Measurements from ENCODE around the gene SNAPIN. TPM values are rescaled to one million over a fixed set of nuclear protein-coding genes. Genes with fewer than 3 reads are reported as not detected.

Gene SNAPIN
- total RNA-seq, 1 donor from 2014 or later, result 50.4 TPM

DNA sequence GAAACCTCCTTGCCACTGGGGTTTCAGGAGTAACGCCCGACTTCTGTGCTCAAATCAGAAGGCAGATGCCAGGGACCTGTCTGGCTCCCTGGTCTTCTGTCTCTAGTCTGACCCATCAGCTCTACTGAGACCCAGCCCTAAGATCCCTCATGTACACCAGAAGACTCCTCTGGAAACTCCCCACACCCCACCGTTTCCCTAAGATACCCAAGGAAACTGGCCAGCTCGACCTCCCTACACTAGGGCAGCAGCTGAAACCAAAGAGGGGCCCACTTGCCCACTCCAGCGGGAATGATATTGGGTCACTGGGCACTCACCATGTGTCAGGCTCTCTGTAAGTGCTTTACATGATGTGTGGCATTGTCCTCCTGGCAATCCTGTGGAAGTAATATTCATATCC, 45.1 kb upstream of the SNAPIN start:
- intact Hi-C loops (cut with micrococcal nuclease), result no loop called here
- Mint-ChIP-seq H3K27me3 (no peaks in the 10 kb centered on the region), H3K36me3 (ENCODE audit: low read depth) (no peaks in the 10 kb centered on the region), H3K9me3 (no peaks in the 10 kb centered on the region), H3K4me3 (no peak overlapping the region), H3K27ac (no peak overlapping the region), H3K4me1 (peaks cover 1% of the 10 kb centered on the region)
- ChIA-PET POLR2A (interaction anchor here (2.2 kb wide), 1 partner anchor 21 kb away, joined by 8 read pairs; the partner anchor contains the start of gene CHTOP), CTCF (no interaction called here)
- ATAC-seq (ENCODE audit: low read depth) (no peak), DNase-seq (no peak)
- no peak for TF ChIP-seq CTCF (IDR thresholded peaks at IDR 0.05)

- DNase-seq (no peak), ATAC-seq (ENCODE audit: low read depth) (no peak)
- Mint-ChIP-seq H3K4me1 (no peaks in the 10 kb centered on the region), H3K27ac (no peak overlapping the region), H3K27me3 (no peaks in the 10 kb centered on the region), H3K36me3 (ENCODE audit: low read depth) (no peaks in the 10 kb centered on the region), H3K9me3 (no peaks in the 10 kb centered on the region), H3K4me3 (no peak overlapping the region)
- ChIA-PET POLR2A (interaction anchor here (0.8 to 1.6 kb wide), 3 partner anchors 10 to 113 kb away, joined by 3 to 8 read pairs (median 3); partner anchors contain the start of genes CHTOP and INTS3), CTCF (no interaction called here)
- no peak for TF ChIP-seq CTCF (IDR thresholded peaks at IDR 0.05)
- intact Hi-C loops (cut with micrococcal nuclease), result no loop called here
Measured at GRCh38 chr1:153614189-153614900, 44.2 kb upstream of the SNAPIN start.

DNA sequence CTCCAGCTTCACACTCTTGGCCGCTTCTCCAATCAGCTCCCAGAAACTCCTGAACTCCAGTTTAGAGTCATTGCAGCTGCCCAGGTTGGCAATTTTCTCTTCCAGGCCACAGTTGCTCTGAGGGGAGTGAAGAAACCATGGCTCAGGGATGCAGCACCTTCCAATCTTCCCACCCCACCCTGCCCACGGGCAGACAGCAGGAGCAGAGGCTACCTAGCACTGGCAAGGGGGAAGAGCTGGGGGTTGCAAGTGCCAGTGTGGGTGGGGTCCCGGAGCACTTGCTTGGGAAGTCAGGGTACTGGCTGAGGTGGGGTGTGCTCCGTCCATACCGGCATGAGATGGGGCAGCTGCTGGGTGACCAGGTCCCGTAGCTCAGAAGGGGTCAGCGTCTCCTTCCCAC, 43.6 kb upstream of the SNAPIN start:
- intact Hi-C loops (cut with micrococcal nuclease), result no loop called here
- no peak for DNase-seq

DNA sequence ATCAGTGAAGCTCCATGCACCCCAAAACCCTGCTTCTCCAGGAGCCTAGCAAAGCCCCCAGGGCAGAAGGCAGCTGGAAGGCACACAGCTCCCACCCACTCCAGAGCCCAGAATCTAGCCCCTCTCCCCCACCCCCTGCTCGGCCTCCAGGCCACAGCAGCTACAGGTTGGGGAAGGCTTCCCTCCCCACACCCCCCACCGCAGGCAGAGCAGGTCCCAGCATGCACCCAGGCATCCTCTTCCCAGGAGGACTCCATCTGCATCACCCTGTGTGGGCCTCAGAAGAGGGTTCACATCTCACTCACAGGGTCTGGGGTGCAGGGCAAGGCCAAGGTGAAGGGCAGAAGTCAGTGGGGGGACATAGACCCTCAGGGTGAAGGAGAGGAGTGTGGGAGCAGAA, 43.1 kb upstream of the SNAPIN start:
- ChIA-PET POLR2A (interaction anchor here (0.5 to 1.6 kb wide), 5 partner anchors 12 to 353 kb away, joined by 3 to 8 read pairs (median 3); partner anchors contain the start of gene CHTOP), CTCF (no interaction called here)
- H3K27ac Mint-ChIP-seq, result no peak overlapping the region
- DNase-seq, result no peak
- no peak for ATAC-seq (ENCODE audit: low read depth)
- TF ChIP-seq CTCF (IDR thresholded peaks at IDR 0.05), result no peak
- H3K36me3 Mint-ChIP-seq (ENCODE audit: low read depth), result no peaks in the 10 kb centered on the region
- H3K9me3 Mint-ChIP-seq, result no peaks in the 10 kb centered on the region
- intact Hi-C loops (cut with micrococcal nuclease), result no loop called here
- H3K27me3 Mint-ChIP-seq, result no peaks in the 10 kb centered on the region
- H3K4me3 Mint-ChIP-seq, result no peak overlapping the region
- H3K4me1 Mint-ChIP-seq, result no peaks in the 10 kb centered on the region

More for the DNA sequence above, 43.6 kb upstream of the SNAPIN start:
- no peak for TF ChIP-seq CTCF (IDR thresholded peaks at IDR 0.05)
- H3K27ac Mint-ChIP-seq, result no peak overlapping the region
- H3K4me3 Mint-ChIP-seq, result no peak overlapping the region
- CTCF ChIA-PET, result no interaction called here
- no peaks in the 10 kb centered on the region for H3K4me1 Mint-ChIP-seq
- ATAC-seq (ENCODE audit: low read depth), result no peak
- no peaks in the 10 kb centered on the region for H3K9me3 Mint-ChIP-seq
- H3K27me3 Mint-ChIP-seq, result no peaks in the 10 kb centered on the region
- POLR2A ChIA-PET, result interaction anchor here (1.0 to 1.6 kb wide), 2 partner anchors 11 to 19 kb away, joined by 3 to 8 read pairs; partner anchors contain the start of gene CHTOP
- H3K36me3 Mint-ChIP-seq (ENCODE audit: low read depth), result no peaks in the 10 kb centered on the region

DNA sequence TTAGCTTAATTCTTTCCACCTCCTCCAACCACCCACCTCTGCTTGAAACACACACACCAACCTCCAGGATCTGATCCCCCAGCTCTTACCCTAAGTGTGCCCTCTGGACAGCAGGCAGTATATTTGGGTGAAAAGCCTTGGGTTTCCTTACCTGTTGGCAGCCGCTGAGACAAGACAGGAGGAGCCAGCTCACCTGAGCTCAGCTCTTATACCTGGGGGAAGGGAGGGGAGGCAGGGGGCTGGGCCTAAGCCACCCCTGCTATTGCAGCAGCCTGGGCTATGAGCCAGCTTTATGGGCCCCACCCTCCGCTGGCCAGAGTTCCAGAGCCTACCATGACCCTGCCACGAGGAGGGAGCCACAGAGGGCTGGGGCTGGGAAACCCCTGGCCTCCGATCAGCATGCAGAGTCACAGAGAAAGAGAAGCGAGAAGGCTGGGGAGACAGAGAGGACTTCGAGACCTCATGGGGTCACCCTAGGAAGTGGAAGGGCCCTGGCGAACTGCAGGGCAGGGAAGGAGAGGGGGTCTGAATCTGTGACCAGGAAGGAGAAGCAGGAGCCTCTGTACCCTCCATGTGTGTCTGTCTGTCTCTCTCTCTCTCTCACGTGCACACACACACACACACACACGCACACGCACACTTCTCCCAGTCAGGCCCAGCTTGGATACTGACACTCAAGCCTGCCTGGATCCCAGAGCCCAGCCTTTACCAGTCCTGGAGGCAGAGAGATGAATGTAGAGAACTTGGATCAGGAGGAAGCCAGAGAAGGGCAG, 42.2 kb upstream of the SNAPIN start, which contains the start of gene S100A14:
Gene S100A14, minus strand, starts transcription at position 182 of the 773 bp plus-strand sequence. CDS start 467 bp downstream, outside the sequence.
- Mint-ChIP-seq H3K36me3 (ENCODE audit: low read depth) (no peaks in the 10 kb centered on the region), H3K27ac (no peak within 1 kb of the TSS), H3K4me1 (no peaks in the 10 kb centered on the region), H3K27me3 (no peaks in the 10 kb centered on the region), H3K4me3 (no peak within 1 kb of the TSS), H3K9me3 (no peaks in the 10 kb centered on the region)
- ATAC-seq (ENCODE audit: low read depth) (no peak), DNase-seq (no peak)
- CTCF ChIA-PET, result no interaction called here
- intact Hi-C loops (cut with micrococcal nuclease), result no loop called here
- POLR2A ChIA-PET, result interaction anchor here (0.5 to 2.5 kb wide), 4 partner anchors 18 to 354 kb away, joined by 3 to 10 read pairs (median 5); partner anchors contain the start of gene CHTOP
- TF ChIP-seq CTCF (IDR thresholded peaks at IDR 0.05), result no peak
